T-helper 2 cell (primary cell): ENCODE measurements around the gene ARAP2.

ENCODE experiments used
- DNase-seq, 5 experiments: peaks; one replicate each; pipeline versions ENCODE4 v3.0.0 to v3.0.0-alpha.2; 2012 to 2022
- total RNA-seq, 2 donors: gene quantifications; one replicate each; lab custom pipeline; 2026; lab: John Stamatoyannopoulos, UW

ARAP2 gene
- 184 to 200 reads per million in 2 donors for total RNA-seq

- peak; percentile 48 to 89 (median 67) for DNase-seq
Measured at GRCh38 chr4:36244257-36245082, at the start of gene ARAP2. ARAP2 (minus strand) TSS chr4:36244514; CDS start chr4:36229486, 15,028 bp downstream.

GRCh38 chr4:36292556-36293188 is 48.4 kb upstream of the ARAP2 start:
- no peak for DNase-seq

GRCh38 chr4:36290641-36291040 is 46.3 kb upstream of the ARAP2 start:
- no peak for DNase-seq

- no peak for DNase-seq
Measured at GRCh38 chr4:36288731-36289426, 44.6 kb upstream of the ARAP2 start.

- no peak for DNase-seq
Measured at GRCh38 chr4:36286481-36286871, 42.2 kb upstream of the ARAP2 start.

GRCh38 chr4:36285784-36286480 is 41.6 kb upstream of the ARAP2 start:
- DNase-seq, result peak in 4 of 5 experiments; percentile 5 to 99 (median 46)

GRCh38 chr4:36283912-36284465 is 39.7 kb upstream of the ARAP2 start:
- no peak for DNase-seq

- DNase-seq, result no peak
Measured at GRCh38 chr4:36282503-36283030, 38.3 kb upstream of the ARAP2 start.

- DNase-seq, result peak in 2 of 5 experiments; percentile 8 to 33
Measured at GRCh38 chr4:36281384-36282106, 37.2 kb upstream of the ARAP2 start, which contains the start of gene DTHD1. DTHD1 (plus strand) TSS chr4:36281616; CDS start chr4:36281759, 143 bp downstream.

GRCh38 chr4:36280555-36280954 is 36.2 kb upstream of the ARAP2 start:
- DNase-seq, result no peak

GRCh38 chr4:36278789-36279188 is 34.5 kb upstream of the ARAP2 start:
- DNase-seq, result peak in 1 of 5 experiments; percentile 72

- no peak for DNase-seq
Measured at GRCh38 chr4:36277533-36277932, 33.2 kb upstream of the ARAP2 start.

GRCh38 chr4:36274158-36274557 is 29.8 kb upstream of the ARAP2 start:
- no peak for DNase-seq

GRCh38 chr4:36273276-36273675 is 29.0 kb upstream of the ARAP2 start:
- no peak for DNase-seq

GRCh38 chr4:36269533-36270173 is 25.3 kb upstream of the ARAP2 start:
- no peak for DNase-seq

GRCh38 chr4:36269101-36269500 is 24.8 kb upstream of the ARAP2 start:
- DNase-seq, result peak in 3 of 5 experiments; percentile 18 to 70 (median 56)

GRCh38 chr4:36267486-36268268 is 23.4 kb upstream of the ARAP2 start:
- DNase-seq, result peak in 1 of 5 experiments; percentile 24

GRCh38 chr4:36264207-36264826 is 20.0 kb upstream of the ARAP2 start:
- DNase-seq, result no peak

- no peak for DNase-seq
Measured at GRCh38 chr4:36260731-36261130, 16.4 kb upstream of the ARAP2 start.
